OCI-LY3 (cell line): Measurements from ENCODE around the gene TUBGCP2.

ENCODE experiments used
- CTCF ChIP-seq: fragments of 200-600, 300-600 bp; sonication (generic); IDR thresholded peaks from 2 replicates; pipeline ENCODE4 v1.5.1; 2014; ENCODE audit warnings: antibody characterized with exemption, low read length, low read depth
- EZH2phosphoT487 ChIP-seq: fragments of 200-600 bp; shearing (Covaris generic); IDR thresholded peaks from 2 replicates; pipeline ENCODE4 v1.6.1; 2018; ENCODE audit warnings: antibody characterized with exemption, mixed run types, low read depth

GRCh38 chr10:133312016-133312768 lies 3.5 kb upstream of the TUBGCP2 start:
- no peak for TF ChIP-seq CTCF
- TF ChIP-seq EZH2phosphoT487, result no peak
